ENCODE measurements around the gene ANKFN1.
"Not testable (repeated sequence)": the region's sequence is repeated elsewhere in the genome, so short reads cannot be mapped to it uniquely, and the experiment has no call there.

Gene ANKFN1

DNA sequence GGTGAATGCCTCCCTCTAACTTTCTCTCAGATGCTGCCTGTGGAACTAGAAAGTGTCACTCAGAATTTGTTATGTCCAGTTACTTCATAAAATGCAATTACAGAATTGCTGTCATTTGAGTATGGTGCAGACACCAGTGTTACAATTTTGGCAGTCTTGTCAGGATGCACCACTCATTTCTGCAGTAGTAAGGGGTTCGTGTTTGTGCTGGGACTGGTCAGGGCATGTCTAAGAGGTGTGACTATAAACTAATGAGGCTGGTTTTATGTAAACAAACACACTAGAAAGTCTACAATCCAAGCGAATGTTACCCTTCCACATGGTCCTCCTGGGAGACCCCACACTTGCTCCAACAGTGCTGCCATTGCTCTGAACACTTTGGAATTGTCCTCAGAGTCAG is 206.2 kb downstream of the ANKFN1 start:
- no peak for DNase-seq

DNA sequence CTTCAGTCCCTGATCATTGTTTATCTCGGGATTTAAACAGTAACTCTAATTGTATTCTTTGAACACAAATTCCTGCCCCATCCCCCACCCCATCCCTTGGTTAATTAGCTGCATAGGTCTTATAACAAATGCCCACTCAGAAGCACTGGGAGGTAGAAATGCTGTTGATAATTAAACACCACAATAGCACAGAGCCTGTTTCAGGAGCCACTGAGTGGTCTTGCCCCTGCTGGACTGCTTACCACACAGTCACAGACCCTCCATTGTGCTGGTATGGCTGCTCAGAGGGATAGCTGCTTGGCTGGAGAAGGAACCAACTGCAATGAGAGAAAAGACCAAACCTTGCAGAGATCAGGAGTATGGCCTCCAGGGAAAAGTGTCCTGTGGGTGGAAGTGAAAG is 214.1 kb downstream of the ANKFN1 start:
- DNase-seq = no peak

DNA sequence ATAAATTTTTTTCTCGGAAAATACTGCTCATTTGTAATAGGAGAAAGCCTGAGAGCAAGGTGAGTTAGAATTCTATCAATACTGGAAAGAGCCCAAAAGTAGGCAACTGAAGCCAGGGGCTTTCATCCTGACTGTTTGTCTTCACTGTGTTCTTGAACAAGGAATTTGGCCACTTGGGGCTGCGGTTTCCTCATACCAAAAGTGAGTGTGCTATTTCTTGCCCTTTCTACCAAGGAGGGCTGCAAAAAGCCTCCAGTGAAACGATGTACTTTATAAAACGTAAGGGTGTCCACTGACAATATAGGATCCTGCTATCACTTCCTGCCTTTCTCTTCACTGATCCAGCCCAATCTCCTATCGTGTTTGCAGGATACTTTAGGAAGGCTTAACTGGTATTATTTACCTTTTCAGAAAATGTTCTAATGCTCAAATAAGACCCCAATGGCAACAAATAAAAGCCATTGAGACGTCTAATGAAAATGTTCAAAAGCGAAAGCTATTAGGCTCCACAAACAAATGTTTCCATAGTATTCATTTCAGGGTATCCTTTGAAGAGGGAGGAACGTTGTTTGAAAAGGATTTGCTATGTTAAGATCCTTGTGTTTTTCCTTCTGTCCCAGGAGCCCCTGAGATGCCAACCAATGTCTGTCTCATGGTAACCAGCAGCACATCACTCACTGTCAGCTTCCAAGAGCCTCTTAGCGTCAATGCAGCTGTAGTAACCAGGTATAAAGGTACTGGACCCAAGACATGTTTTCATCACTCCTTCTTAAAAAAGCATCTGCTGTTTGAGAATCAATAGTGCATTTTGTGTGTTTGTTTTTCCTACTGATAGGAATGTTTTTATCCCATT is 220.9 kb downstream of the ANKFN1 start:
- no peak for DNase-seq

DNA sequence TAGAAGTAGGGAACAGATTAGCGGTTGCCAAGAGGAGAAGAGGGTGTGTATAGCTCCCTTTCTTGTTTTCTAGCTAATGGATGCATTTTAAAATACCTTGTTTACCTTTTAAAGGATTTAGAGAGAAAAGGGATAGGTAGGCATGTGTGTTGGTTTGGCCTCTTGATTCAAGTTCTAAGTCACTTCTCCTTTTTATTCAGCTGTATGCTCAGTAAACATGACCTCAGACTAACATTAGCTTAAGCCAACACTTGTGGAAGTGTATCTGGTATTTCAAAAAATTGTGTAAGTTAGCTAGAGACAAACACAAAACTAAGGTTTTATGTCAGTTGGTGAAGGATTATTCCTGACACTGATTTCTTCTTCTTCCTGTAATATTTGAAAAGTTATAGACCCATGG is 236.1 kb downstream of the ANKFN1 start:
- DNase-seq = no peak

DNA sequence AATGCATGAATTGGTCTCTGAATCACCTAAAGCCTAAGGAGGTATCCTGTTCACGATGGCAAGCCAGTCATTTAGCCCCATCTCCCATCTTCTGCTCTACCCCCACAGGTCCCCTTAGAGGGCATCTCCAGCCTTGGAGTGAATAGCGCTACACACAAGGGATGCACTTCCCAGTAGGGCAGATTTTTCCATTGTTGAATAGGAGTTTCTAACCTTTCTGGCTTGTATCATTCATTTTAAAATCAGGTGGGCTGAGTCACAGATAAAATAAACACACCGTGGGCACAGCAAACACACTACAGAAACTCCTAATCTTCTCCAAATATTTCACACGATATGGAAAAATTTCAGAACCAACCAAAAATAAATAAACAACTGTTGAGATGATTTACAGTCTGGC is 239.0 kb downstream of the ANKFN1 start:
- no peak for DNase-seq

DNA sequence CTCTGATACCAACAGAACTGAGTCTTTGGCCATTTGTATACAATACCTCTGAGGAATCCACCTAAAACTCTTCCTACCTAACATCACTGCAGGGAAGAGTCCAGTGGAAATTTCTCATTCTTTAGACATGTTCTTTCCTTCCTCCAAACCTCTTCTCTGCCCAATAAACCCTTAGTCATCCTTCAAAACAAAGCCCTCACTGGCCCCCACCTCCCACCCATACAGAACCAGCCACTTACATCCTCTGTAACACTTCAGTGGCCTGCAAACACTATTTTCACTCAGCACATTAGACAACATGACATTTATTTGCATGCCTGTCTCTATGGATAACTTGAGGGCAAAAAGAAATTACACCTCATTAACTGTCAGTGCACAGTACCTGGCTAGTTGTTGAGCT is 239.9 kb downstream of the ANKFN1 start:
- DNase-seq = no peak

DNA sequence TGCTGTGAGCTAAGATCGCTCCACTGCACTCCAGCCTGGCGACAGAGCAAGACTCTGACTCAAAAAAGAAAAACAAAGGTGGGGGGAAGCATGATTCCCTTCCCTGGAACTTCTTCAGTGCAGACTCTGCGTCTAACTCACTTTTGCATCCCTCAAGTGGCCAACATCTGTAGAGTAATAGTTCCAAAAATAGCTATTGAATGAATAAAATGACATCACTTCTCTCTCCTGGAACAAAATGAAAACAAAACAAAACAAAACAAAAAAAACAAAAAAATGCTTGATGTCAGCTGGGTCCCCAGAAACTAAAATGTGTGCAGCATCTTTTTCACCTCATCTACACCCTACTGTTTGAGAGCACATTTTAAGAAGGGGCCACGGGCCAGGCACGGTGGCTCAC is 242.5 kb downstream of the ANKFN1 start:
- no peak for DNase-seq

DNA sequence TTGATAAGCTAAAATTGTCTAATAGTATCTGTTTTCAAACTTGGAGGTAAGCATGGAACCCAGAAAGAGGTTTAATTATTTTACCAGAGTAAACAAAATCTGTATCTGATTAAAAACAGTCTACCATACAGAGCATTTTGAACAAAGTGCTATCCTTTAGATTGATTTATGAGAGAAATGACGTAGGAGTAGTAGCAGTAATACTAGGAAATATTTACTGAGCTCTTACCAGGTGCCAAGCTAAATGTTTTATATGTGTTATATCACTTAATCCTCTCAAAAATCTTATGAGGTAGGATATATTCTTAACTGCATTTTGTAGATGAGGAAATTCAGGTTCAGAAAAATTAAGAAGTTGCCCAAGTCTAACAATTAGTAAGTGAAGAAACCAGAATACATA is 253.8 kb downstream of the ANKFN1 start:
- DNase-seq = no peak

DNA sequence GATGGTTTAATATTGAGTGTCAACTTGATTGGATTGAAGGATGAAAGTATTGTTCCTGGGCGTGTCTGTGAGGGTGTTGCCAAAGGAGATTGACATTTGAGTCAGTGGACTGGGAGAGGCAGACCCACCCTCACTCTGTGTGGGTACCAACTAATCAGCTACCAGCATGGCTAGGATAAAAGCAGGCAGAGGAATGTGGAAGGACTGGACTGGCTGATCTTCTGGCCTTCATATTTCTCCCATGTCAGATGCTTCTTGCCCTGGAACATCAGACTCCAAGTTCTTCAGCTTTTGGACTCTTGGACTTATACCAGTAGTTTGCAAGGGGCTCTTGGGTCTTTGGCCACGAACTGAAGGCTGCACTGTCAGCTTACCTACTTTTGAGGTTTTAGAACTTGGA is 259.1 kb downstream of the ANKFN1 start:
- not testable (repeated sequence) for DNase-seq

DNA sequence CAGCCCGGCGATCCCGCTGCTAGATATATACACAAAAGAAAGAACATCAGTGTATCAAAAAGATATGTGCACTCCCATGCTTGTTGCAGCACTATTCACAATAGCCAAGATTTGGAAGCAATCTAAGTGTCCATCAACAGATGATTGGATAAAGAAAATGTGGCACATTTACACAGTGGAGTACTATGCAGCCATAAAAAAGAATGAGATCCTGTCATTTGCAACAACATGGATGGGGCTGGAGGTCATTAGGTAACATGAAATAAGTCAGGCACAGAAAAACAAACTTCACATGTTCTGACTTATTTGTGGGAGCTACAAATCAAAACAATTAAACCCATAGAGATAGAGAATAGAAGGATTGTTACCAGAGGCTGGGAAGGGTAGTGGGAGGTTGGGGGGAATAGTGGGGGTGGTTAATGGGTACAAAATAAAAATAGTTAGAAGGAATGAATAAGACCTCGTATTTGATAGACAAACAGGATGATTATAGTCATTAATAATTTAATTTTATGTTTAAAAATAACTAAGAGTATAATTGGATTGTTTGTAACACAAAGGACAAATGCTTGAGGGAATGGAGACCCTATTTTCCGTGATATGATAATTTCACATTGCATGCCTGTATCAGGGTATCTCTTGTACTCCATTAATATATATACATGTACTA is 263.5 kb downstream of the ANKFN1 start:
- no peak for DNase-seq

DNA sequence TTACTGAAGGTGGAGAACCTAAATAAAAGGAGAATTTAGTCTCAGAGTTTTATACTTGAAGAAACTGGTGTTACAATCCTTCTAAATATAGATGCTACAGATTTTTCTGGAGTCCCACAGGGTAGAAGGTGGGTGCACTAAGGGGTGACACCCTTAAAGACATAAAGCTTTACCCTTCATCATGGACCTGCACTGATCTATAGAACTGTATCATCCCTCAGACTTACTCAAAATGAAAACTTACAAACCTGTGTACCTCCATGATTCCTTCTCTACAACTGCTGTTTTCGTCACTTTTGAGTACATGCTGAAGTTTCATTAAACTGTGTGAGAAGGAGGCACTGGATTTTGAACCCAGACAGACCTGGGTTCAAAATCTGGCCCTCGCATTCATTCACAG is 270.7 kb downstream of the ANKFN1 start:
- DNase-seq = no peak

DNA sequence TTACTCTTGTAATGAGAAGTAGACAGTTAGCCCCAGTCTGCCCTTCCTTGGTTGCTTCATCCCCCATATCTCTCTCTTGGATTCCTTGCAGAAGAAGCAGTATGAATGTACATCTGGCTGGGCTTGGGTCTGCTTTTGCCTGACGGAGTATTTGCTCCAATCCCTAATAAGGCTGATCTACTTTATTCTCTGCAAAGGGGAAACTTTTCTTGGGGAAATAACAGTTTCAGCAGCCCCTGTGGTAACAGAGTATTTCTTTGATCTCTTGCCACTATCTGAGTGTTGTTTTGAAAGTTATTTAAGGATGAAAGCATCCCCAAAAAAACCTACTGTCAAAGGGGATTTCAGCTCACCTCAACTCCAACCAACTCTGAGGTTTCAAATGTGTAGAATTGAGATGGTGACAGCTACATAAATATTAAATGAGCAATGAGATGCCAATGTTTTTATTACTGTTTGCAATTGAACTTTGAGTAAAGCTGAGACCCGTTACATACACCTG is 271.3 kb downstream of the ANKFN1 start:
- no peak for DNase-seq

DNA sequence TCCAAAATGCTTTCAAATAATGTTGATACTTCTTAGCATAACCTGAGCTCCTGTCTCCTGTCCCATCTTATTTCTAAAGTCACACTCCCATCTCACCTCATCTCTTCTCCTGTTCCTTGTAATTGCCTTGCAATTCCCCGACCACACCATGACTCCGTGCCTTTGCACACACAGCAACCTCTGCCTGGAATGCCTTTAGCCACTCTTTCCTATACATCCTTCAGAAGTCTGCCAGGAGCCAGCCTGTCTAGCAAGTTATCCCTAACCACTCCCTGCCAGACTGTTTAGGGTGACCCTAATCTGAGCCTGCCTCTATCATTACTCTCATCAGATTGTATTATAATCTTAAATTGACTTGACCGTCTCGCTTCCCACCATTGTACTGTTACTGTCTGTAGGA is 272.2 kb downstream of the ANKFN1 start:
- DNase-seq = no peak

DNA sequence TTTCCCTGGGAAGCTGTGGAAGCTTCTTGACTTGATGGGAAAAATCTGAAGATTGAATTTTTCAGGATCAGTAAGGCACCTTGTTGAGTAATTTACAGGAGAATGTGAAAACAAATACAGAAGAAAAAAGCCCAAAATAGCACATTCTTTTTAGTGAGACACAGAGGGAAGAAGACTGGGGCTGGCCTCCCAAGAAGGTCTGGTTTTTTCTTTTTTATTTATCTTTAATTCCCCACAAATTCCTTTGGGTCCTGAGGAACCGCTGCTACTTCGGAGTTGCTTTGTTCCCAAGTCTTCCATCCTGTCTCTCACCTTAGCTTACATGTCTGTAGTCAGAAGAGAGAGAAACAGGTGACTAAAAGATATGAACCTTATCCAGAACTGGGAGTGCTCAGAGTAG is 273.6 kb downstream of the ANKFN1 start:
- DNase-seq = no peak

DNA sequence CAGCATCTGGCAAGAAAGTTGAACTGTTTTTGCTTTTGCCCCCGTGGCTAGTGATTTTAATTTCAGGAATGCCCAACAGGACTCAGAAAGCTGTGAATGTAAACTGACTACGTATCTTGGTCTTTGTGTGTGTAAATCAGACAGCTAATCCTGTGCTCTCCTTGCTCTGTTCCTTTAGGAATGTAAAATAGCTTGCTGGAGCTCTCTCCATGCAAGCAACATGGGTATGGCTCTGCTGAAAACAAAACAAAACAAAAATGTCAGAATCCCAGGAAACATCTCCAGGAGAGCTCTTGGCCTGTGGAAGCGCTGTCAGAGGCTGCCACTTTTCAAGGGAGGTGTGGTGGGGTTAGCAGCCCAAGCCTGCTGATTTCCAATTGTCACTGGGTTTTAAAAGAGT is 278.5 kb downstream of the ANKFN1 start:
- DNase-seq = no peak

DNA sequence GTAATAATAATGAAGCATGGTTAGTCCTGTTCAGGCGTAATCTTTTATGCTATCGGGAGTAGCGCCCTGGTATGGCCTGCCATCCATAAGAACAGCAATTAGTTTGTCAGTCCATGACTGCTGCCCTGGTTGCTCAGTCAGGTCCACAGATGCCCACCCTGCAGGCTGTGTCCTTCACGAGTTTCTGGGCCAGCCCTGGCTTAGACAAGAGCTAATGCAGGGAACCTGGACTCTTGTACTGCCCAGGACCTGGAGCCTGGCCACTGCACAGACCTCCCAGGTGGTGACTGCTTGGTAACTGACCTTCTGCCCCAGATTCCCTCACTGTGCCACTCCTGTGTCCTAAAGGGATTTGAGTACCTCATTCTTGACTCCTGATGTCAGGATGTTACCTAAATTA is 279.2 kb downstream of the ANKFN1 start:
- DNase-seq = no peak

DNA sequence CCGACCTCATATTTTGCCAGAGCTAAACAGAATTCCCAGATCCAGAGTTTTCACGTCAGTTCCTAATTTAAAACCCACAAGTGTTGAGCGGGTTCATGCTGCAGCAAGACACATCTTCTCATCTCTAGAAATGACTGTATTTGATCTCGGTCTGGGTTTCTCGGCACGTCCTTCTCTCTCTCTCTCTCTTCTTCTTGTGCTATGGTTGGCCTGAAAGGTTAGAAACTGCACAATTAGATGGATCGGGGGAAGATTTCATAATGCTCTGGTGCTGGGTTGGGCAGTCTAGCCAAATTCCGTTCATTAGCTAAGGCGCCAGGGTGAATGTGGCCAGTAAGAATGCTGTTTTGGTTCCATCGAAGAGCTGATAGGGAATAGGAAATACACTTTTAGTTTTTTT is 281.3 kb downstream of the ANKFN1 start:
- DNase-seq = no peak

DNA sequence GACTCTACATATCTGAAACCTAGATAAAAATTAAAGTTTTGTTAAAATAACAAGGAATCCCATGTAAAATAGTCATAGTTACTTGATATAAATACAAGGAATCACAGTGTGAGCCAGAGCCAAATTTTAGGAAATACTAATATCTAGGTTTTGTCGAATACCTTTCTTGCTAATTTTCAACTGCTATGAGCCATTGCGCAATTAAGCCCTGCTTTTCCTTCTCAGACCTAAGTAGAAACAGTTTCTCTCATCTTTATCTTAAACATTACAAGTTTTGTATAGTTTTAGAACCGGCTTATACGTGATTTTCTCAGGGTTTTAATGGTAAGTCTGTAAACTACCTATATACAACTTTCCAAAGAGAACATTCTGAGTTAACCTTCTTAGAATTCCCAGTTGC is 282.9 kb downstream of the ANKFN1 start:
- no peak for DNase-seq

DNA sequence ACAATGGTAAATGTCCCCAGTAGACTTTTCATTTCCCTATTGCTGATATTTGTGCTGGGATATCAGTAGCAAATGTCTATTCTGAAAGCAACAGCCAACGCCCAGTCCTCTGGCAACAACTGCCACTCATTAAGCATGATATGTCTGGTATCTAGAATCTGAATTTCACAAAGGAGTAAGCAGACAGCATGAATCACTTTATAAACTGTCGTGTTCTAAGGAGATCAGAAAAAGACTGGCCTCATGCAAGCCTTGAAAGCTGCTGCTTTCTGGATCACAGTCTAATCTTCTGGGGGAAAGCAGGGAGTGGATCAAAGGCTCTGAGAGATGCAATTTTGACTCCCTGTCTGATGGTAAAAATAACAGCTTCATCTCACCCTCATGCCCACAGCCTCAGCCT is 287.1 kb downstream of the ANKFN1 start:
- no peak for DNase-seq

DNA sequence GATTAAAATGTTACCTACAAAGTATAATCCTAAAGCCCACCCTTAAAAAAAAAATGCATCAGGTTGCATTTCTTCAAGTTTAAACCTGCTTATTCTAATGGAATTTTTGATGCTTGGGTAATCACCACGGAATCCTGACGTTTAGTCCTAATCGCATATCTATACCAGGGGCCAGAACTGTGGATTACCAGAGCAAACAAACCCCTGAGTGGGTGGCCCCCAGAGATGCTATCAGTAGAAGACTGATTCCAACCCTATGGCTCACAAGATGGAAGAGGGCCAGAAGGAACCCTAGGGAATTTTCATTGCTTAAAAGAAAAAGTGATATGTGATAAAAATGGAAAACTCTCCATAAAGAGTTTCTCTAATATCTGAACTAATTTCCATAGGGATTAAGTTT is 288.0 kb downstream of the ANKFN1 start:
- no peak for DNase-seq

DNA sequence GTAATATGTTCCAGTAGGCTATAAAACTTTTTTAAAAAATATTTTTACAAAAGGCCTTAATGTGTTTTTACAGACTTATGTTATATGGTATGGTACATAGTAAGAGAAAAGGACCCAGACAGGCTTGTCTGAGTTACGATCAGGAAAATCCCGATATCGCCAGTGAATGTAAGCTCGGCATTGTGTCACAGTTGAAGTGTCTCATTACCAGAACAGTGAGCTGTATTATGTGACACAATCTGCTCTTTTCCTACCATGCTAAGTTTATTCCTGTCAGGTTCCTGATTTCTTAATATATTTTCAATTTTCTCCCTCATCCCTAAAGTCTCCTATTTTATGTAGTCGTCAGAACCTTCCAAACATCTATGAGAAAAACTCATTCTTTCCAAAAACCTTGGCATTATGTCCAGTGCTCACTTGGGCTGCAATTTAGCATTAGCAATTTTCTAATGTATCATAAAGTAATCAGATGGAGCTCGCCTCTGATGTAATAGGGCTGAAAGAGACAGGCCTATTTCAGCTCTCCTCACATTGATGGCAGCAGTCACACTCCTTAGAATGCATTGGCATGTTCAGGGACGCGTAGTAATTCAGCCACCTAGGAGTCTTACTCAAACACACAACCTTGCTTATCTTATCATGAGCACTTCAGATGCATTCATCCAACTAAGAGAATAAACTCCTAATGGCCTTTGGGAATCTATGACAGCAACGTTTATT is 292.6 kb downstream of the ANKFN1 start:
- DNase-seq = no peak

DNA sequence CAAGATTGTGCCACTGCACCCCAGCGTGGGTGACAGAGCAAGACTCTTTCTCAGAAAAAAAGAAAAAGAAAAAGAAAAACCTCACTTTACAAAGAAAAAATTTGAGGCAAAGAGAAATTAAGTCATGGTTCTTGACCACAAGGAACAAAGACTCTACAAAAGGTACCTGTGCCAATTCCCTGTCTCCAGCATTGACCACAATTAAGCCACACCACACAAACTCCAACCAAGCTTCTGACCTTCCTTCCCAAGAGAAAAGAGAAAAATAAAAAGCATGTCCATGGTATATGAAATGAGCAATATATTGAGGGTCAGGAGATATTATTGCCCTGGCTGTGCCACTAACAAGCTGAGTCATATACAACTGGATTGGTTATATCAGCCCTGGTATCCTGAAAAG is 293.9 kb downstream of the ANKFN1 start:
- DNase-seq = no peak

DNA sequence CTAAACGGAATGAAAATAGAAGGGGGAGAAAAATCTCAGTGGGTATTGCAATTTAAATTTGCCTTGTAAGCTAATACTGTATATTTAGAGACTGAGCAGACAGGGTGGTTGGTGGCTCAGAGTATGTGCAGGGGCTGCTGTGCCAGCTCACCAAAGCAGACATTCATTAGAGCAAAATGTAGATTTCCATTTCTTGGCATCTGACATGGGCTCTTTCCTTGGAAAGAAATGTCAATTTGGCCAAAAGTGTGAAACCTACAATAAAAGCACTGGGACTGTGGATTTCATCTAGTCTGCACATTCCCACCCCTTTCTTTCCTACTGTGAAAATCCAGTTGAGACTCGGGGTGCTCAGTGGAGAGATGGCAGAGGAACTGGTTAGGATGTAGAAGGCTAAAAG is 295.1 kb downstream of the ANKFN1 start:
- DNase-seq = no peak

DNA sequence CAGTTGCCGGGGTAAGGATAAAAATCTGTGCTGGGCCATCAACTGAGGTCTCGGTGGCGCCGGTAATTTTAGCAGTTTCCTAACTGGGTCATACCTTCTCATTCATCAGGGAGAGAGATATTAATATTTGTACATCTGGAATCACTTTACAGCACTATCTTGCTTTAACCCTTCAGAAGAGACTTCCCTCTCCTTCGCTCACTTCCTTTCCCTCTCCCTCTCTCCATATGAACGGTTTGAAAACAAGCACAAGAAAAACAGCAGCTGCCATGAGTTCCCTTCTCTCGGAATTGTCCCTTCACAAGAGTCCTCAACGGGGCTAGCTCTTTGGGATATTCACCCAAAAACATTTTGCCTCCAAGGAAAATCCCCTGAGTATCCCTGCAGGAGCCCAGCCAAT is 295.9 kb downstream of the ANKFN1 start:
- DNase-seq = no peak

Data from activated CD8-positive, alpha-beta memory T cell treated with anti-CD3 and anti-CD28 coated beads, Interleukin-2, amount 50 U/mL, for 48 hours (primary cell).